Mucosa of stomach (tissue), 1 donor: ENCODE data around the gene TNFRSF11A.

Experiments
- H3K27me3 ChIP-seq: one replicate; pipeline ENCODE4 v1.7.0; 2013; ENCODE audit warnings: mild to moderate bottlenecking, low read length; ENCODE audit not compliant: control insufficient read depth, insufficient read depth
- H3K36me3 ChIP-seq: one replicate; pipeline ENCODE4 v1.7.0; 2013; ENCODE audit warnings: low read length; ENCODE audit not compliant: control insufficient read depth, insufficient read depth
- H3K4me1 ChIP-seq: one replicate; pipeline ENCODE4 v1.7.0; 2013; ENCODE audit warnings: mild to moderate bottlenecking, low read length; ENCODE audit not compliant: control insufficient read depth, insufficient read depth
- H3K4me3 ChIP-seq: one replicate; pipeline ENCODE4 v1.7.0; 2013; ENCODE audit warnings: low read length
- H3K9ac ChIP-seq: one replicate; pipeline ENCODE4 v1.7.0; 2013; ENCODE audit warnings: mild to moderate bottlenecking, low read length, moderate library complexity
- H3K9me3 ChIP-seq: one replicate; pipeline ENCODE4 v1.7.0; 2013; ENCODE audit warnings: mild to moderate bottlenecking, low read length, moderate library complexity; ENCODE audit not compliant: control insufficient read depth
- donor health status: Pancreatic carcinoma.

The TNFRSF11A gene

GRCh38 chr18:62294073-62294472 lies 31.0 kb upstream of the TNFRSF11A start:
- H3K4me3 ChIP-seq: no peak overlapping the region
- no peaks in the 10 kb centered on the region for H3K36me3 ChIP-seq
- H3K9me3 ChIP-seq: no peaks in the 10 kb centered on the region
- H3K27me3 ChIP-seq: no peaks in the 10 kb centered on the region
- H3K4me1 ChIP-seq: no peaks in the 10 kb centered on the region
- H3K9ac ChIP-seq: no peak overlapping the region

- Histone ChIP-seq H3K4me3 (no peak overlapping the region), H3K9me3 (no peaks in the 10 kb centered on the region), H3K4me1 (no peaks in the 10 kb centered on the region), H3K9ac (no peak overlapping the region), H3K36me3 (no peaks in the 10 kb centered on the region), H3K27me3 (no peaks in the 10 kb centered on the region)
Observed at GRCh38 chr18:62300359-62300963, 24.6 kb upstream of the TNFRSF11A start.

GRCh38 chr18:62301322-62301721 lies 23.8 kb upstream of the TNFRSF11A start:
- no peak overlapping the region for H3K9ac ChIP-seq
- H3K9me3 ChIP-seq: no peaks in the 10 kb centered on the region
- H3K4me3 ChIP-seq: no peak overlapping the region
- H3K36me3 ChIP-seq: no peaks in the 10 kb centered on the region
- H3K4me1 ChIP-seq: no peaks in the 10 kb centered on the region
- no peaks in the 10 kb centered on the region for H3K27me3 ChIP-seq

- Histone ChIP-seq H3K9ac (no peak overlapping the region), H3K9me3 (no peaks in the 10 kb centered on the region), H3K36me3 (no peaks in the 10 kb centered on the region), H3K27me3 (no peaks in the 10 kb centered on the region), H3K4me1 (no peaks in the 10 kb centered on the region), H3K4me3 (no peak overlapping the region)
Observed at GRCh38 chr18:62312851-62313250, 12.3 kb upstream of the TNFRSF11A start.

- Histone ChIP-seq H3K36me3 (no peaks in the 10 kb centered on the region), H3K9me3 (no peaks in the 10 kb centered on the region), H3K9ac (no peak overlapping the region), H3K4me3 (no peak overlapping the region), H3K4me1 (peaks cover 1% of the 10 kb centered on the region), H3K27me3 (no peaks in the 10 kb centered on the region)
Observed at GRCh38 chr18:62318228-62319180, 6.6 kb upstream of the TNFRSF11A start.

- Histone ChIP-seq H3K36me3 (no peaks in the 10 kb centered on the region), H3K9me3 (no peaks in the 10 kb centered on the region), H3K4me1 (peaks cover 11% of the 10 kb centered on the region), H3K4me3 (no peak overlapping the region), H3K27me3 (peaks cover 9% of the 10 kb centered on the region), H3K9ac (no peak overlapping the region)
Observed at GRCh38 chr18:62321201-62321600, 3.9 kb upstream of the TNFRSF11A start.

- H3K36me3 ChIP-seq: no peaks in the 10 kb centered on the region
- H3K27me3 ChIP-seq: peaks cover 22% of the 10 kb centered on the region
- H3K9ac ChIP-seq: no peak overlapping the region
- no peak overlapping the region for H3K4me3 ChIP-seq
- H3K9me3 ChIP-seq: no peaks in the 10 kb centered on the region
- peaks cover 31% of the 10 kb centered on the region for H3K4me1 ChIP-seq
Observed at GRCh38 chr18:62323483-62324180, 1.5 kb upstream of the TNFRSF11A start.

- peaks cover 37% of the 10 kb centered on the region for H3K4me1 ChIP-seq
- H3K9me3 ChIP-seq: no peaks in the 10 kb centered on the region
- no peak overlapping the region for H3K4me3 ChIP-seq
- H3K27me3 ChIP-seq: peaks cover 24% of the 10 kb centered on the region
- H3K36me3 ChIP-seq: no peaks in the 10 kb centered on the region
- H3K9ac ChIP-seq: peak overlapping the region; percentile 4
Observed at GRCh38 chr18:62324181-62324828, 805 bp upstream of the TNFRSF11A start.

GRCh38 chr18:62325806-62326645 lies 916 bp downstream of the TNFRSF11A start:
- peak overlapping the region; percentile 25 for H3K4me3 ChIP-seq
- H3K4me1 ChIP-seq: peaks cover 54% of the 10 kb centered on the region
- H3K9ac ChIP-seq: peak overlapping the region; percentile 75
- H3K36me3 ChIP-seq: no peaks in the 10 kb centered on the region
- no peaks in the 10 kb centered on the region for H3K9me3 ChIP-seq
- peaks cover 24% of the 10 kb centered on the region for H3K27me3 ChIP-seq

GRCh38 chr18:62326646-62327348 lies 1.7 kb downstream of the TNFRSF11A start:
- H3K27me3 ChIP-seq: peaks cover 24% of the 10 kb centered on the region
- H3K36me3 ChIP-seq: no peaks in the 10 kb centered on the region
- no peaks in the 10 kb centered on the region for H3K9me3 ChIP-seq
- H3K4me1 ChIP-seq: peaks cover 59% of the 10 kb centered on the region
- H3K9ac ChIP-seq: no peak overlapping the region
- no peak overlapping the region for H3K4me3 ChIP-seq

GRCh38 chr18:62327977-62328376 lies 2.9 kb downstream of the TNFRSF11A start:
- no peak overlapping the region for H3K9ac ChIP-seq
- no peaks in the 10 kb centered on the region for H3K36me3 ChIP-seq
- H3K27me3 ChIP-seq: peaks cover 24% of the 10 kb centered on the region
- no peak overlapping the region for H3K4me3 ChIP-seq
- peaks cover 67% of the 10 kb centered on the region for H3K4me1 ChIP-seq
- no peaks in the 10 kb centered on the region for H3K9me3 ChIP-seq
